WTC11 (cell line): ENCODE data around the gene CD160. TPM values are rescaled to one million over a fixed set of nuclear protein-coding genes. Genes with fewer than 3 reads are reported as not detected.
A peak's percentile ranks its signal among the peaks of the same experiment; 100 is the strongest.
"Not testable (repeated sequence)": the region's sequence is repeated elsewhere in the genome, so short reads cannot be mapped to it uniquely, and the experiment has no call there.

Experiments
- ATAC-seq: fragments of 200-7000 bp; cut with Tn5 transposase; 2 replicates; pipeline ENCODE4 v1.10.0; 2021; ENCODE audit warnings: mild to moderate bottlenecking, moderate library complexity
- CTCF ChIA-PET: fragments of 300-600 bp; sonication (Branson Sonifier 250); formaldehyde crosslinking; loops from one replicate; lab custom pipeline; 2021; ENCODE audit warnings: antibody characterized with exemption; lab: Charles Lee
- POLR2A ChIA-PET: fragments of 350-600 bp; sonication (Branson Sonifier 250); formaldehyde crosslinking; loops from one replicate; lab custom pipeline; 2021; ENCODE audit warnings: antibody characterized with exemption; lab: Charles Lee
- DNase-seq: peaks from one replicate; pipeline ENCODE4 v3.0.0; 2021; ENCODE audit warnings: low spot score
- H3K27ac Mint-ChIP-seq: 2 replicates; pipeline ENCODE4 v1.8.0; 2021; ENCODE audit warnings: mixed read lengths
- H3K27me3 Mint-ChIP-seq: 2 replicates; pipeline ENCODE4 v1.8.0; 2021; ENCODE audit warnings: low read depth, mild to moderate bottlenecking, moderate library complexity, mixed read lengths
- H3K36me3 Mint-ChIP-seq: 2 replicates; pipeline ENCODE4 v1.8.0; 2021; ENCODE audit warnings: mixed read lengths
- H3K4me1 Mint-ChIP-seq: 2 replicates; pipeline ENCODE4 v1.8.0; 2022; ENCODE audit warnings: mixed read lengths
- H3K4me3 Mint-ChIP-seq: 2 replicates; pipeline ENCODE4 v1.8.0; 2021; ENCODE audit warnings: mild to moderate bottlenecking, moderate library complexity, mixed read lengths
- H3K9me3 Mint-ChIP-seq: 2 replicates; pipeline ENCODE4 v1.8.0; 2021; ENCODE audit warnings: mixed read lengths
- CREM ChIP-seq: sonication (generic); formaldehyde crosslinking; IDR thresholded peaks from 2 replicates; pipeline ENCODE4 v1.8.1; 2022; ENCODE audit warnings: mild to moderate bottlenecking, missing genetic modification reagents, moderate library complexity
- ETV6 ChIP-seq: sonication (generic); formaldehyde crosslinking; IDR thresholded peaks from 2 replicates; pipeline ENCODE4 v1.8.1; 2022; ENCODE audit warnings: mild to moderate bottlenecking, missing genetic modification reagents
- FOXJ3 ChIP-seq: sonication (generic); formaldehyde crosslinking; IDR thresholded peaks from 2 replicates; pipeline ENCODE4 v1.9.0; 2021; ENCODE audit warnings: missing genetic modification reagents, mild to moderate bottlenecking, borderline replicate concordance
- FOXP1 ChIP-seq: sonication (generic); formaldehyde crosslinking; IDR thresholded peaks from 2 replicates; pipeline ENCODE4 v1.8.0; 2022; ENCODE audit warnings: missing genetic modification reagents, mild to moderate bottlenecking, moderate library complexity, borderline replicate concordance
- GABPB1 ChIP-seq: sonication (generic); formaldehyde crosslinking; IDR thresholded peaks from 2 replicates; pipeline ENCODE4 v1.8.1; 2023; ENCODE audit warnings: mild to moderate bottlenecking, missing genetic modification reagents
- NFYB ChIP-seq: sonication (generic); formaldehyde crosslinking; conservative IDR thresholded peaks from 2 replicates; pipeline ENCODE4 v1.8.0; 2022; ENCODE audit warnings: low read depth, missing genetic modification reagents
- SMAD4 ChIP-seq: sonication (generic); formaldehyde crosslinking; IDR thresholded peaks from 2 replicates; pipeline ENCODE4 v1.8.0; 2022; ENCODE audit warnings: mild to moderate bottlenecking, missing genetic modification reagents
- ZBTB21 ChIP-seq: sonication (generic); formaldehyde crosslinking; IDR thresholded peaks from 2 replicates; pipeline ENCODE4 v1.8.1; 2023; ENCODE audit warnings: mild to moderate bottlenecking, missing genetic modification reagents, borderline replicate concordance
- ZNF263 ChIP-seq: sonication (generic); formaldehyde crosslinking; IDR thresholded peaks from 2 replicates; pipeline ENCODE4 v1.8.1; 2022; ENCODE audit warnings: low read depth, mild to moderate bottlenecking, moderate library complexity, missing genetic modification reagents
- ZNF416 ChIP-seq: fragments of 250-450 bp; sonication (Bioruptor Pico); IDR thresholded peaks from 2 replicates; pipeline ENCODE4 v1.9.0; 2021; ENCODE audit warnings: mild to moderate bottlenecking, inconsistent platforms
- total RNA-seq: library from RNA; stranded (reverse); gene quantifications from 3 replicates; pipeline ENCODE4 v1.2.3, GENCODE V29; 2021
- TF ChIP-seq, protein P1 (sequence below): fragments of 200-600 bp; IDR thresholded peaks from 2 replicates; pipeline ENCODE4 v1.8.0; 2022; ENCODE audit warnings: antibody characterized with exemption
- TF ChIP-seq, protein P2 (sequence below): sonication (generic); formaldehyde crosslinking; IDR thresholded peaks from 2 replicates; pipeline ENCODE4 v1.8.1; 2023; ENCODE audit warnings: mild to moderate bottlenecking, moderate library complexity, missing genetic modification reagents
- TF ChIP-seq, protein P3 (sequence below): sonication (generic); formaldehyde crosslinking; conservative IDR thresholded peaks from 2 replicates; pipeline ENCODE4 v1.8.1; 2023; ENCODE audit warnings: mild to moderate bottlenecking, low read depth, missing genetic modification reagents, moderate library complexity

The CD160 gene
- total RNA-seq, 1 experiment from 2014 or later = not detected

DNA sequence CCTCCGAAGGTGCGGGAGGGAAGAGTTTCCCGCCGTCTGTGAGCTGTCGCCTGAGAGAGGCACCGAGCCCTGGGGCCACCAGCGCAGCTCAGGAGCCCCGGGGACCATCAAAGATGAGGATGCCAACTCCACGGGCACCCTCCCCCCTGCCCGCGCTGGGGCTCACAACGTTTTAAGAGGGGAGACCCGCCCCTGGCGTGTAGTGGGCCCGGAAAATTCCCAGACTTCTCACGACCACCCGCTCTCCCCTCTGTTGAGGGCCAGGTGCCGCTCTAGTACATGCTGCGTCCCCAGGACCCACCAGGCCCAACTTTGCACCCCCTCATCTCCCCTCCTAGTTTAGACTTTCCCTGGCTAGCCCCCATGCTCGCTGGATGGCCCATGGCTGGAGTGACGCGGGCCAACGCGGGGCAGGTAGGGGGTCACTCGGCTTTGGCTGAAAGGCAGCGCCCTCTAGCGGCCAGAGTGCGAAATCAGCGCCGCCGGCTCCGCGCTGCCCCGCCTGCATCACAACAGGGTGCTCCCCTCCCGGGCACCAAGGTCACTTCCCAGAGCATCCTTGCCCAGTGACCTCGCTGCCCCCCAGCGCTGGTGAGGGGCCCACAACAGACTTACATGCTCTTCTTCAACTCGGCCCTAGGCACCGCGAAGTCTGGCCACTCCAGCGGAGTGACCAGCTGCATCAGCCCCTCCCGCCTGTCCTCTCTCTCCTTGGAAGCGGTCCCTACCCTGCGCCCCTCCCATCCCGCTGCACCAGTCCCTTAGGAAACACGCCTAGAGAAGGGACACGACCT is 1.8 kb downstream of the CD160 start:
- peak; percentile 88 for DNase-seq
- no peaks in the 10 kb centered on the region for H3K36me3 Mint-ChIP-seq
- peaks cover 8% of the 10 kb centered on the region for H3K4me1 Mint-ChIP-seq
- ChIA-PET CTCF (interaction anchor here (0.5 to 2.2 kb wide), 13 partner anchors 8 to 202 kb away, joined by 3 to 12 read pairs (median 5); partner anchors contain the start of genes NUDT17 and PDZK1), POLR2A (no interaction called here)
- H3K27ac Mint-ChIP-seq = no peak overlapping the region
- H3K4me3 Mint-ChIP-seq = peak overlapping the region; percentile 66
- TF ChIP-seq ETV6 (CRISPR knock-in tag) (peak; percentile 57; the same call in 1 of the 2 replicates), CREM (CRISPR knock-in tag) (0 out of 2 replicates have a peak, but pooled peaks have one; percentile 29), SMAD4 (CRISPR knock-in tag) (no peak)
- TF ChIP-seq, protein P1, sequence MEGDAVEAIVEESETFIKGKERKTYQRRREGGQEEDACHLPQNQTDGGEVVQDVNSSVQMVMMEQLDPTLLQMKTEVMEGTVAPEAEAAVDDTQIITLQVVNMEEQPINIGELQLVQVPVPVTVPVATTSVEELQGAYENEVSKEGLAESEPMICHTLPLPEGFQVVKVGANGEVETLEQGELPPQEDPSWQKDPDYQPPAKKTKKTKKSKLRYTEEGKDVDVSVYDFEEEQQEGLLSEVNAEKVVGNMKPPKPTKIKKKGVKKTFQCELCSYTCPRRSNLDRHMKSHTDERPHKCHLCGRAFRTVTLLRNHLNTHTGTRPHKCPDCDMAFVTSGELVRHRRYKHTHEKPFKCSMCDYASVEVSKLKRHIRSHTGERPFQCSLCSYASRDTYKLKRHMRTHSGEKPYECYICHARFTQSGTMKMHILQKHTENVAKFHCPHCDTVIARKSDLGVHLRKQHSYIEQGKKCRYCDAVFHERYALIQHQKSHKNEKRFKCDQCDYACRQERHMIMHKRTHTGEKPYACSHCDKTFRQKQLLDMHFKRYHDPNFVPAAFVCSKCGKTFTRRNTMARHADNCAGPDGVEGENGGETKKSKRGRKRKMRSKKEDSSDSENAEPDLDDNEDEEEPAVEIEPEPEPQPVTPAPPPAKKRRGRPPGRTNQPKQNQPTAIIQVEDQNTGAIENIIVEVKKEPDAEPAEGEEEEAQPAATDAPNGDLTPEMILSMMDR = peak; percentile 98
- peak; percentile 93 for ATAC-seq
- no peaks in the 10 kb centered on the region for H3K9me3 Mint-ChIP-seq
- H3K27me3 Mint-ChIP-seq = peaks cover 28% of the 10 kb centered on the region

DNA sequence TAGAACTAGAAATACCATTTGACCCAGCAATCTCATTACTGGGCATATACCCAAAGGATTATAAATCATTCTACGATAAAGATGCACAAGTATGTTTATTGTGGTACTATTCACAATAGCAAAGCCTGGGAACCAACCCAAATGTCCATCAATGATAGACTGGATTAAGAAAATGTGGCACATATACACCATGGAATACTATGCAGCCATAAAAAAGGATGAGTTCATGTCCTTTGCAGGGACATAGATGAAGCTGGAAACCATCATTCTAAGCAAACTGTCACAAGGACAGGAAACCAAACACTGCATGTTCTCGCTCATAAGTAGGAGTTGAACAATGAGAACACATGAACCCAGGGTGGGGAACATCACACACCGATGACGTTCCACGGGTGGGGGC is 6.9 kb downstream of the CD160 start:
- POLR2A ChIA-PET, H3K9me3 Mint-ChIP-seq, H3K36me3 Mint-ChIP-seq: not testable (repeated sequence)

DNA sequence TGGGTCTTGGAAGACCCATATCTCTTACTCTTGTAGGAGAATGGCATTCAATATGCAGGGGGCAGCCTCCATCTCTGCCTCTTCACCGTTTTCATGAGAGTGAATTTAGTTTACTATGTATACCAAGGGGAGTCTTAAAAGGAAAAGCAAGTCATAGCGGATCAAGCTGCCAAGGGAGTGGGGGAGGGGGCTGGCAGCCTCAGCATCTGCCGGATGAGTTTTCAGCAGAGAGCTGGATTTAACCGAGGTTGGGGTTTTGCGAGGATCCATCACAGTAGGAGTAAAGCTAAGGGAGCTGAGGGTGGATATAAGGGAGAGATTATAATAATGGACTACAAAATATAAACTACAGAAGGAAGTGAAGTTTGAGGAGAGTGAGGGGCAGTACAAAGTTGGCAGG is 9.9 kb downstream of the CD160 start:
- ATAC-seq = no peak
- POLR2A ChIA-PET = no interaction called here
- DNase-seq = no peak
- no peaks in the 10 kb centered on the region for H3K9me3 Mint-ChIP-seq
- H3K36me3 Mint-ChIP-seq = no peaks in the 10 kb centered on the region
- H3K4me3 Mint-ChIP-seq = no peak overlapping the region
- H3K27ac Mint-ChIP-seq = no peak overlapping the region
- H3K4me1 Mint-ChIP-seq = peaks cover 17% of the 10 kb centered on the region
- TF ChIP-seq NFYB (no peak), ZBTB21 (CRISPR knock-in tag) (no peak), FOXP1 (no peak), GABPB1 (CRISPR knock-in tag) (no peak), CREM (CRISPR knock-in tag) (no peak), ZNF263 (no peak), FOXJ3 (CRISPR knock-in tag) (no peak), ZNF416 (no peak)
- TF ChIP-seq, protein P2, sequence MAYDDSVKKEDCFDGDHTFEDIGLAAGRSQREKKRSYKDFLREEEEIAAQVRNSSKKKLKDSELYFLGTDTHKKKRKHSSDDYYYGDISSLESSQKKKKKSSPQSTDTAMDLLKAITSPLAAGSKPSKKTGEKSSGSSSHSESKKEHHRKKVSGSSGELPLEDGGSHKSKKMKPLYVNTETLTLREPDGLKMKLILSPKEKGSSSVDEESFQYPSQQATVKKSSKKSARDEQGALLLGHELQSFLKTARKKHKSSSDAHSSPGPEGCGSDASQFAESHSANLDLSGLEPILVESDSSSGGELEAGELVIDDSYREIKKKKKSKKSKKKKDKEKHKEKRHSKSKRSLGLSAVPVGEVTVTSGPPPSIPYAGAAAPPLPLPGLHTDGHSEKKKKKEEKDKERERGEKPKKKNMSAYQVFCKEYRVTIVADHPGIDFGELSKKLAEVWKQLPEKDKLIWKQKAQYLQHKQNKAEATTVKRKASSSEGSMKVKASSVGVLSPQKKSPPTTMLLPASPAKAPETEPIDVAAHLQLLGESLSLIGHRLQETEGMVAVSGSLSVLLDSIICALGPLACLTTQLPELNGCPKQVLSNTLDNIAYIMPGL (CRISPR knock-in tag) = no peak
- TF ChIP-seq, protein P3, sequence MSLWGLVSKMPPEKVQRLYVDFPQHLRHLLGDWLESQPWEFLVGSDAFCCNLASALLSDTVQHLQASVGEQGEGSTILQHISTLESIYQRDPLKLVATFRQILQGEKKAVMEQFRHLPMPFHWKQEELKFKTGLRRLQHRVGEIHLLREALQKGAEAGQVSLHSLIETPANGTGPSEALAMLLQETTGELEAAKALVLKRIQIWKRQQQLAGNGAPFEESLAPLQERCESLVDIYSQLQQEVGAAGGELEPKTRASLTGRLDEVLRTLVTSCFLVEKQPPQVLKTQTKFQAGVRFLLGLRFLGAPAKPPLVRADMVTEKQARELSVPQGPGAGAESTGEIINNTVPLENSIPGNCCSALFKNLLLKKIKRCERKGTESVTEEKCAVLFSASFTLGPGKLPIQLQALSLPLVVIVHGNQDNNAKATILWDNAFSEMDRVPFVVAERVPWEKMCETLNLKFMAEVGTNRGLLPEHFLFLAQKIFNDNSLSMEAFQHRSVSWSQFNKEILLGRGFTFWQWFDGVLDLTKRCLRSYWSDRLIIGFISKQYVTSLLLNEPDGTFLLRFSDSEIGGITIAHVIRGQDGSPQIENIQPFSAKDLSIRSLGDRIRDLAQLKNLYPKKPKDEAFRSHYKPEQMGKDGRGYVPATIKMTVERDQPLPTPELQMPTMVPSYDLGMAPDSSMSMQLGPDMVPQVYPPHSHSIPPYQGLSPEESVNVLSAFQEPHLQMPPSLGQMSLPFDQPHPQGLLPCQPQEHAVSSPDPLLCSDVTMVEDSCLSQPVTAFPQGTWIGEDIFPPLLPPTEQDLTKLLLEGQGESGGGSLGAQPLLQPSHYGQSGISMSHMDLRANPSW = no peak
- TF ChIP-seq, all 79 proteins: peak for 0
- CTCF ChIA-PET = interaction anchor here (2.0 kb wide), 1 partner anchor 8 kb away, joined by 12 read pairs; no protein-coding TSS in a partner anchor
- no peaks in the 10 kb centered on the region for H3K27me3 Mint-ChIP-seq

More for the DNA sequence above, 6.9 kb downstream of the CD160 start:
- H3K27ac Mint-ChIP-seq, H3K4me3 Mint-ChIP-seq, ATAC-seq, H3K27me3 Mint-ChIP-seq, CTCF ChIA-PET, DNase-seq: not testable (repeated sequence)
- H3K4me1 Mint-ChIP-seq = peaks cover 14% of the 10 kb centered on the region
